ENCODE data around the gene PROSER2. TPM values are rescaled to one million over a fixed set of nuclear protein-coding genes. Genes with fewer than 3 reads are reported as not detected.

Gene PROSER2
- total and polyA plus RNA-seq, 9 of the 15 experiments (the other 6 are each of a cell fraction or from before 2014, with no cell fraction given) = 0.62 to 14.8 (median 2.9) TPM

DNA sequence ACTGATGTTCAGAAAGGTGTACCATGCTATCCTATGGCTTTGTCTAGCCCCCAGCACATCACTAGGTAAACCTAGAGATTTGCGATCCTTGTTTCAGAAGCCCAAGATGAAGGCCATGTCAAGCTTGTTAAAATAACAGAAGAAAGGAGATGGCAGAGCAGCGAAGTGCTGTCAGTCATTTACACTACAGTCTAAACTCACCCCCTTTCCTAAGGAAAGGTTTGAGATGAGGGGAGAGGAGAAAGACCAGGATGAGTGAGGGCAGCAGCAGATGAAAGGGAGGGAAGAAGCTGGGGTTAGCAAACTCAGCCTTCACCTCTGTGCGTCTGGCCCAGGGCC lies 74.8 kb downstream of the PROSER2 start (continued):
- TF ChIP-seq, protein P1, sequence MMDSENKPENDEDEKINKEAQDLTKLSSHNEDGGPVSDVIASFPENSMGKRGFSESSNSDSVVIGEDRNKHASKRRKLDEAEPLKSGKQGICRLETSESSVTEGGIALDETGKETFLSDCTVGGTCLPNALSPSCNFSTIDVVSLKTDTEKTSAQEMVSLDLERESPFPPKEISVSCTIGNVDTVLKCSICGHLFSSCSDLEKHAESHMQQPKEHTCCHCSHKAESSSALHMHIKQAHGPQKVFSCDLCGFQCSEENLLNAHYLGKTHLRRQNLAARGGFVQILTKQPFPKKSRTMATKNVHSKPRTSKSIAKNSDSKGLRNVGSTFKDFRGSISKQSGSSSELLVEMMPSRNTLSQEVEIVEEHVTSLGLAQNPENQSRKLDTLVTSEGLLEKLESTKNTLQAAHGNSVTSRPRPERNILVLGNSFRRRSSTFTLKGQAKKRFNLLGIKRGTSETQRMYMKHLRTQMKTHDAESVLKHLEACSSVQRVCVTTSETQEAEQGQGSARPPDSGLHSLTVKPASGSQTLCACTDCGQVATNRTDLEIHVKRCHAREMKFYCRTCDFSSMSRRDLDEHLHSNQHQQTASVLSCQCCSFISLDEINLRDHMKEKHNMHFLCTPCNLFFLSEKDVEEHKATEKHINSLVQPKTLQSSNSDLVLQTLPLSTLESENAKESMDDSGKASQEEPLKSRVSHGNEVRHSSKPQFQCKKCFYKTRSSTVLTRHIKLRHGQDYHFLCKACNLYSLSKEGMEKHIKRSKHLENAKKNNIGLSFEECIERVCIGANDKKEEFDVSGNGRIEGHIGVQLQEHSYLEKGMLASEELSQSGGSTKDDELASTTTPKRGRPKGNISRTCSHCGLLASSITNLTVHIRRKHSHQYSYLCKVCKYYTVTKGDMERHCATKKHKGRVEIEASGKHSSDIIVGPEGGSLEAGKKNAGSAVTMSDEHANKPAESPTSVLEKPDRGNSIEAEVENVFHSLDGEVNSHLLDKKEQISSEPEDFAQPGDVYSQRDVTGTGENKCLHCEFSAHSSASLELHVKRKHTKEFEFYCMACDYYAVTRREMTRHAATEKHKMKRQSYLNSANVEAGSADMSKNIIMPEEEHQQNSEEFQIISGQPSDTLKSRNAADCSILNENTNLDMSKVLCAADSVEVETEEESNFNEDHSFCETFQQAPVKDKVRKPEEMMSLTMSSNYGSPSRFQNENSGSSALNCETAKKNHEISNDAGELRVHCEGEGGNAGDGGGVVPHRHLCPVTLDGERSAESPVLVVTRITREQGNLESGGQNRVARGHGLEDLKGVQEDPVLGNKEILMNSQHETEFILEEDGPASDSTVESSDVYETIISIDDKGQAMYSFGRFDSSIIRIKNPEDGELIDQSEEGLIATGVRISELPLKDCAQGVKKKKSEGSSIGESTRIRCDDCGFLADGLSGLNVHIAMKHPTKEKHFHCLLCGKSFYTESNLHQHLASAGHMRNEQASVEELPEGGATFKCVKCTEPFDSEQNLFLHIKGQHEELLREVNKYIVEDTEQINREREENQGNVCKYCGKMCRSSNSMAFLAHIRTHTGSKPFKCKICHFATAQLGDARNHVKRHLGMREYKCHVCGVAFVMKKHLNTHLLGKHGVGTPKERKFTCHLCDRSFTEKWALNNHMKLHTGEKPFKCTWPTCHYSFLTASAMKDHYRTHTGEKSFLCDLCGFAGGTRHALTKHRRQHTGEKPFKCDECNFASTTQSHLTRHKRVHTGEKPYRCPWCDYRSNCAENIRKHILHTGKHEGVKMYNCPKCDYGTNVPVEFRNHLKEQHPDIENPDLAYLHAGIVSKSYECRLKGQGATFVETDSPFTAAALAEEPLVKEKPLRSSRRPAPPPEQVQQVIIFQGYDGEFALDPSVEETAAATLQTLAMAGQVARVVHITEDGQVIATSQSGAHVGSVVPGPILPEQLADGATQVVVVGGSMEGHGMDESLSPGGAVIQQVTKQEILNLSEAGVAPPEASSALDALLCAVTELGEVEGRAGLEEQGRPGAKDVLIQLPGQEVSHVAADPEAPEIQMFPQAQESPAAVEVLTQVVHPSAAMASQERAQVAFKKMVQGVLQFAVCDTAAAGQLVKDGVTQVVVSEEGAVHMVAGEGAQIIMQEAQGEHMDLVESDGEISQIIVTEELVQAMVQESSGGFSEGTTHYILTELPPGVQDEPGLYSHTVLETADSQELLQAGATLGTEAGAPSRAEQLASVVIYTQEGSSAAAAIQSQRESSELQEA (IDR thresholded peaks at IDR 0.05; ENCODE audit: low read depth) = 0 out of 2 replicates have a peak, but pooled peaks have one; percentile 3
- TF ChIP-seq HNRNPL (IDR thresholded peaks at IDR 0.05; ENCODE audit: low read depth, low read length) = 0 out of 2 replicates have a peak, but pooled peaks have one; percentile 26
- TF ChIP-seq, protein P2, sequence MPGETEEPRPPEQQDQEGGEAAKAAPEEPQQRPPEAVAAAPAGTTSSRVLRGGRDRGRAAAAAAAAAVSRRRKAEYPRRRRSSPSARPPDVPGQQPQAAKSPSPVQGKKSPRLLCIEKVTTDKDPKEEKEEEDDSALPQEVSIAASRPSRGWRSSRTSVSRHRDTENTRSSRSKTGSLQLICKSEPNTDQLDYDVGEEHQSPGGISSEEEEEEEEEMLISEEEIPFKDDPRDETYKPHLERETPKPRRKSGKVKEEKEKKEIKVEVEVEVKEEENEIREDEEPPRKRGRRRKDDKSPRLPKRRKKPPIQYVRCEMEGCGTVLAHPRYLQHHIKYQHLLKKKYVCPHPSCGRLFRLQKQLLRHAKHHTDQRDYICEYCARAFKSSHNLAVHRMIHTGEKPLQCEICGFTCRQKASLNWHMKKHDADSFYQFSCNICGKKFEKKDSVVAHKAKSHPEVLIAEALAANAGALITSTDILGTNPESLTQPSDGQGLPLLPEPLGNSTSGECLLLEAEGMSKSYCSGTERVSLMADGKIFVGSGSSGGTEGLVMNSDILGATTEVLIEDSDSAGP (CRISPR knock-in tag; IDR thresholded peaks at IDR 0.05) = no peak
